HepG2 (cell line): ENCODE results near the gene SCRT2. TPM values are rescaled to one million over a fixed set of nuclear protein-coding genes. Genes with fewer than 3 reads are reported as not detected.

Experiments
- ARHGAP35 ChIP-seq: sonication (generic); formaldehyde crosslinking; IDR thresholded peaks from 2 replicates; pipeline ENCODE4 v1.9.0; 2022; ENCODE audit warnings: mild to moderate bottlenecking, inconsistent platforms, moderate library complexity, missing genetic modification reagents, borderline replicate concordance
- BRD4 ChIP-seq: sonication (generic); formaldehyde crosslinking; IDR thresholded peaks from 2 replicates; pipeline ENCODE4 v1.4.0; 2020; ENCODE audit warnings: missing genetic modification reagents
- HCFC1 ChIP-seq: fragments of 150-350 bp; IDR thresholded peaks from 2 replicates; pipeline ENCODE4 v1.6.1; 2014; ENCODE audit warnings: low read depth, low read length
- HOXA9 ChIP-seq: sonication (generic); formaldehyde crosslinking; IDR thresholded peaks from 2 replicates; pipeline ENCODE4 v1.8.1; 2022; ENCODE audit warnings: missing genetic modification reagents, mild to moderate bottlenecking, moderate library complexity, borderline replicate concordance
- HOXD1 ChIP-seq: sonication (generic); formaldehyde crosslinking; IDR thresholded peaks from 2 replicates; pipeline ENCODE4 v1.5.0; 2020; ENCODE audit warnings: missing genetic modification reagents
- ISL2 ChIP-seq: sonication (generic); formaldehyde crosslinking; IDR thresholded peaks from 2 replicates; pipeline ENCODE4 v1.5.0; 2020; ENCODE audit warnings: missing genetic modification reagents
- MAFK ChIP-seq, 2 experiments: IDR thresholded peaks in 1 of 2; conservative IDR thresholded peaks in 1 of 2; 2 replicates each; pipeline ENCODE4 v1.6.1; 2011; ENCODE audit warnings: improper control_type of control experiment in 2 of 2, low read length in 2 of 2
- MIER3 ChIP-seq: IDR thresholded peaks from 2 replicates; pipeline ENCODE4 v1.6.1; 2016; ENCODE audit warnings: missing compliant biosample characterization, borderline replicate concordance
- NCOA5 ChIP-seq: sonication (generic); formaldehyde crosslinking; IDR thresholded peaks from 2 replicates; pipeline ENCODE4 v1.4.0; 2020; ENCODE audit warnings: missing genetic modification reagents
- PCBP1 ChIP-seq: fragments of 200-400 bp; formaldehyde crosslinking; IDR thresholded peaks from 2 replicates; pipeline ENCODE4 v1.6.1; 2017; ENCODE audit warnings: mild to moderate bottlenecking, low read depth, low read length, borderline replicate concordance
- SIN3B ChIP-seq: fragments of 150-350 bp; IDR thresholded peaks from 2 replicates; pipeline ENCODE4 v1.6.1; 2014; ENCODE audit warnings: low read length
- SPEN ChIP-seq: sonication (generic); formaldehyde crosslinking; IDR thresholded peaks from 2 replicates; pipeline ENCODE4 v1.5.1; 2020; ENCODE audit warnings: low read depth, mild to moderate bottlenecking, missing genetic modification reagents
- TAF1 ChIP-seq: sonication (generic); formaldehyde crosslinking; IDR thresholded peaks from 2 replicates; pipeline ENCODE4 v1.4.0; 2020; ENCODE audit warnings: missing genetic modification reagents
- TBX2 ChIP-seq: sonication (generic); formaldehyde crosslinking; IDR thresholded peaks from 2 replicates; pipeline ENCODE4 v1.5.0; 2020; ENCODE audit warnings: missing genetic modification reagents, mild to moderate bottlenecking, borderline replicate concordance
- THAP11 ChIP-seq: IDR thresholded peaks from 2 replicates; pipeline ENCODE4 v1.6.1; 2016; ENCODE audit warnings: missing biosample characterization, missing genetic modification reagents
- TOE1 ChIP-seq: sonication (generic); formaldehyde crosslinking; IDR thresholded peaks from 2 replicates; pipeline ENCODE4 v1.4.0; 2020; ENCODE audit warnings: mild to moderate bottlenecking, missing genetic modification reagents
- ZBTB38 ChIP-seq: sonication (generic); formaldehyde crosslinking; IDR thresholded peaks from 2 replicates; pipeline ENCODE4 v1.5.1; 2020; ENCODE audit warnings: mild to moderate bottlenecking, missing genetic modification reagents
- ZFP36 ChIP-seq: fragments of 150-350 bp; IDR thresholded peaks from 2 replicates; pipeline ENCODE4 v1.6.1; 2018; ENCODE audit warnings: borderline replicate concordance, low read length, low read depth; ENCODE audit not compliant: partially characterized antibody
- ZNF205 ChIP-seq: IDR thresholded peaks from 2 replicates; pipeline ENCODE4 v1.6.1; 2018; ENCODE audit warnings: missing biosample characterization, missing genetic modification reagents
- ZNF839 ChIP-seq: sonication (generic); formaldehyde crosslinking; IDR thresholded peaks from 2 replicates; pipeline ENCODE4 v1.4.0; 2020; ENCODE audit warnings: missing genetic modification reagents, mild to moderate bottlenecking, borderline replicate concordance
- polyA plus RNA-seq, 8 experiments: library from polyadenylated mRNA; depleted of rRNA in 3 of 8; stranded (reverse) in 7 of 8; unstranded in 1 of 8; fragments of >200 nt; fragmentation: Illumina TruSeq in 4 of 8; extraction: Trizol in 4 of 8; gene quantifications; 2 replicates each; pipeline versions ENCODE4 v1.2.1 to v1.2.3, GENCODE V29; 2011 to 2016; ENCODE audit warnings: low read depth in 4 of 8, missing spikeins in 1 of 8, mixed read lengths in 1 of 8; ENCODE audit not compliant: insufficient read depth in 1 of 8
- total RNA-seq, 5 experiments: library from RNA; depleted of rRNA; stranded (reverse); fragments of >200 nt; fragmentation: Illumina TruSeq; extraction: Trizol; gene quantifications; 2 replicates each; pipeline ENCODE4 v1.2.3, GENCODE V29; 2016; ENCODE audit warnings: low read depth in 1 of 5
- TF ChIP-seq, protein P1 (sequence below): sonication (generic); formaldehyde crosslinking; IDR thresholded peaks from 2 replicates; pipeline ENCODE4 v1.4.0; 2020; ENCODE audit warnings: low read depth, missing genetic modification reagents
- TF ChIP-seq, protein P2 (sequence below): sonication (generic); formaldehyde crosslinking; IDR thresholded peaks from 2 replicates; pipeline ENCODE4 v1.4.0; 2020; ENCODE audit warnings: missing genetic modification reagents
- TF ChIP-seq, protein P3 (sequence below): IDR thresholded peaks from 2 replicates; pipeline ENCODE4 v1.6.1; 2016; ENCODE audit warnings: mild to moderate bottlenecking

Gene SCRT2
- total and polyA plus RNA-seq, 2 of the 13 experiments (the other 11 are each of a cell fraction or from before 2014, with no cell fraction given), result not detected

DNA sequence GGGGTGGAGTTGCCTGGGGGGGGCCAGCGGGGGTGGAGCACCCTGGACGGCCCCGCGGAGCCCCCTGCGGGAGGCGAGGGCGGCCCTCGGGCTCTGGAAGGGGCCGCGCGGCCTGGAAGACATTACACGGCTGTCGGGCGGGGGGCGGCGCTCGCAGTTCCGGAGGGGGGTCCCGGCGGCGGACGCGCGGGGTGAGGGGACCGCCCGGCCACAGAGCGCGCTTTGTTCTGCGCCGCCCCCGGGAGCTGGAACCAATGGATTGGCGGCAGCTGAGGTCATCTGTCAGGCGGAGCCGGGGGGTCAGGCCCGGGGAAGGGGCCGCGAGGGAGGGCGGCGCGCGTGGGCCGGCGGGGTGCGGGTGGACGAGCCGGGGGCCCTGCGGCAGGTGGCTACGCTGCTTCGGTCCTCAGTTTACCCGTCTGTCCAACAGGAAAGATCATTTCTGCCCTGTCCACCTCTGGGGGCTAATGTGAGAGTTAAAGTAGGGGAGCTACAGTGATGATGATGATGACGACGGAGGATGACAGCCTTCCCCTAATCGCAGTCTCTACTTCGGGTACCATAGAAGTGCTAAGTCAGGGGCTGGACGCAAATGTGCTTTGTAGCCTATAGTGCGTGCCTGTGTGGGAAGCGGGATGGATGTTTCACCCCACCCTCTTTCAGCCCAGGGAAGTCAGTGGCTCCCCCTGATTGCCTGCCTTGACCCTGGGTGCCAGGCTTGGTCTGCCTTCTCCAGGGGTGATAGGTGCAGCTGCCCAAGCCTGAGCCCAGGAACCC is 33.0 kb downstream of the SCRT2 start (continued):
- peak; percentile 70; the same call in 1 of the 2 replicates for TF ChIP-seq THAP11 (CRISPR knock-in tag)
- 0 out of 2 replicates have a peak, but pooled peaks have one; percentile 27 for TF ChIP-seq MIER3 (CRISPR knock-in tag)
- 0 out of 2 replicates have a peak, but pooled peaks have one; percentile 58 for TF ChIP-seq HOXD1 (CRISPR knock-in tag)
- no peak for TF ChIP-seq SIN3B
- no peak for TF ChIP-seq NCOA5 (CRISPR knock-in tag)
- peak; percentile 63; the same call in 1 of the 2 replicates for TF ChIP-seq BRD4
- TF ChIP-seq HOXA9, result no peak
- TF ChIP-seq, protein P1, sequence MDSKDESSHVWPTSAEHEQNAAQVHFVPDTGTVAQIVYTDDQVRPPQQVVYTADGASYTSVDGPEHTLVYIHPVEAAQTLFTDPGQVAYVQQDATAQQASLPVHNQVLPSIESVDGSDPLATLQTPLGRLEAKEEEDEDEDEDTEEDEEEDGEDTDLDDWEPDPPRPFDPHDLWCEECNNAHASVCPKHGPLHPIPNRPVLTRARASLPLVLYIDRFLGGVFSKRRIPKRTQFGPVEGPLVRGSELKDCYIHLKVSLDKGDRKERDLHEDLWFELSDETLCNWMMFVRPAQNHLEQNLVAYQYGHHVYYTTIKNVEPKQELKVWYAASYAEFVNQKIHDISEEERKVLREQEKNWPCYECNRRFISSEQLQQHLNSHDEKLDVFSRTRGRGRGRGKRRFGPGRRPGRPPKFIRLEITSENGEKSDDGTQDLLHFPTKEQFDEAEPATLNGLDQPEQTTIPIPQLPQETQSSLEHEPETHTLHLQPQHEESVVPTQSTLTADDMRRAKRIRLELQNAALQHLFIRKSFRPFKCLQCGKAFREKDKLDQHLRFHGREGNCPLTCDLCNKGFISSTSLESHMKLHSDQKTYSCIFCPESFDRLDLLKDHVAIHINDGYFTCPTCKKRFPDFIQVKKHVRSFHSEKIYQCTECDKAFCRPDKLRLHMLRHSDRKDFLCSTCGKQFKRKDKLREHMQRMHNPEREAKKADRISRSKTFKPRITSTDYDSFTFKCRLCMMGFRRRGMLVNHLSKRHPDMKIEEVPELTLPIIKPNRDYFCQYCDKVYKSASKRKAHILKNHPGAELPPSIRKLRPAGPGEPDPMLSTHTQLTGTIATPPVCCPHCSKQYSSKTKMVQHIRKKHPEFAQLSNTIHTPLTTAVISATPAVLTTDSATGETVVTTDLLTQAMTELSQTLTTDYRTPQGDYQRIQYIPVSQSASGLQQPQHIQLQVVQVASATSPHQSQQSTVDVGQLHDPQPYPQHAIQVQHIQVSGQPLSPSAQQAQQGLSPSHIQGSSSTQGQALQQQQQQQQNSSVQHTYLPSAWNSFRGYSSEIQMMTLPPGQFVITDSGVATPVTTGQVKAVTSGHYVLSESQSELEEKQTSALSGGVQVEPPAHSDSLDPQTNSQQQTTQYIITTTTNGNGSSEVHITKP (CRISPR knock-in tag), result peak; percentile 81; the same call in 1 of the 2 replicates
- TF ChIP-seq, protein P2, sequence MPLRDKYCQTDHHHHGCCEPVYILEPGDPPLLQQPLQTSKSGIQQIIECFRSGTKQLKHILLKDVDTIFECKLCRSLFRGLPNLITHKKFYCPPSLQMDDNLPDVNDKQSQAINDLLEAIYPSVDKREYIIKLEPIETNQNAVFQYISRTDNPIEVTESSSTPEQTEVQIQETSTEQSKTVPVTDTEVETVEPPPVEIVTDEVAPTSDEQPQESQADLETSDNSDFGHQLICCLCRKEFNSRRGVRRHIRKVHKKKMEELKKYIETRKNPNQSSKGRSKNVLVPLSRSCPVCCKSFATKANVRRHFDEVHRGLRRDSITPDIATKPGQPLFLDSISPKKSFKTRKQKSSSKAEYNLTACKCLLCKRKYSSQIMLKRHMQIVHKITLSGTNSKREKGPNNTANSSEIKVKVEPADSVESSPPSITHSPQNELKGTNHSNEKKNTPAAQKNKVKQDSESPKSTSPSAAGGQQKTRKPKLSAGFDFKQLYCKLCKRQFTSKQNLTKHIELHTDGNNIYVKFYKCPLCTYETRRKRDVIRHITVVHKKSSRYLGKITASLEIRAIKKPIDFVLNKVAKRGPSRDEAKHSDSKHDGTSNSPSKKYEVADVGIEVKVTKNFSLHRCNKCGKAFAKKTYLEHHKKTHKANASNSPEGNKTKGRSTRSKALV, result peak; percentile 54; the same call in 1 of the 2 replicates
- TF ChIP-seq HCFC1, result no peak
- TF ChIP-seq ZBTB38 (CRISPR knock-in tag), result no peak
- TF ChIP-seq TAF1 (CRISPR knock-in tag), result no peak; the same call in 1 of the 2 replicates
- peak; percentile 2; the same call in 1 of the 2 replicates for TF ChIP-seq ZNF205 (CRISPR knock-in tag)
- TF ChIP-seq SPEN, result peak; percentile 61; the same call in 1 of the 2 replicates
- TF ChIP-seq, protein P3, sequence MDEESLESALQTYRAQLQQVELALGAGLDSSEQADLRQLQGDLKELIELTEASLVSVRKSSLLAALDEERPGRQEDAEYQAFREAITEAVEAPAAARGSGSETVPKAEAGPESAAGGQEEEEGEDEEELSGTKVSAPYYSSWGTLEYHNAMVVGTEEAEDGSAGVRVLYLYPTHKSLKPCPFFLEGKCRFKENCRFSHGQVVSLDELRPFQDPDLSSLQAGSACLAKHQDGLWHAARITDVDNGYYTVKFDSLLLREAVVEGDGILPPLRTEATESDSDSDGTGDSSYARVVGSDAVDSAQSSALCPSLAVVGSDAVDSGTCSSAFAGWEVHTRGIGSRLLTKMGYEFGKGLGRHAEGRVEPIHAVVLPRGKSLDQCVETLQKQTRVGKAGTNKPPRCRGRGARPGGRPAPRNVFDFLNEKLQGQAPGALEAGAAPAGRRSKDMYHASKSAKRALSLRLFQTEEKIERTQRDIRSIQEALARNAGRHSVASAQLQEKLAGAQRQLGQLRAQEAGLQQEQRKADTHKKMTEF, result peak; percentile 67; the same call in 1 of the 2 replicates
- no peak for TF ChIP-seq PCBP1
- peak; percentile 69; the same call in 1 of the 2 replicates for TF ChIP-seq TBX2 (CRISPR knock-in tag)
- peak in 1 of 2 experiments; percentile 46; a peak in 1 of 4 replicates for TF ChIP-seq MAFK (conservative IDR thresholded peaks at IDR 0.05 in 1 of 2, IDR thresholded peaks at IDR 0.05 in 1 of 2; ENCODE audit: low read length in 2 of 2)
- TF ChIP-seq ZNF839 (CRISPR knock-in tag), result no peak
- no peak for TF ChIP-seq TOE1
- no peak for TF ChIP-seq ZFP36
- TF ChIP-seq ISL2 (CRISPR knock-in tag), result peak; percentile 42; the same call in 1 of the 2 replicates
- no peak for TF ChIP-seq ARHGAP35 (CRISPR knock-in tag)
